Nephron progenitor cell (in vitro differentiated cells): ENCODE data around the gene HOXC9.

Experiments used
- DNase-seq: peaks from one replicate; pipeline ENCODE4 v3.0.0; 2021
- H3K27ac Mint-ChIP-seq: 2 replicates; pipeline ENCODE4 v1.8.0; 2021; ENCODE audit warnings: mild to moderate bottlenecking, moderate library complexity, mixed read lengths
- H3K27me3 Mint-ChIP-seq: 2 replicates; pipeline ENCODE4 v1.8.0; 2021; ENCODE audit warnings: mild to moderate bottlenecking, low read depth, mixed read lengths; ENCODE audit not compliant: poor library complexity
- H3K36me3 Mint-ChIP-seq: 2 replicates; pipeline ENCODE4 v1.8.0; 2021; ENCODE audit warnings: low read depth, mixed read lengths
- H3K4me1 Mint-ChIP-seq: 2 replicates; pipeline ENCODE4 v1.8.0; 2021; ENCODE audit warnings: mixed read lengths
- H3K4me3 Mint-ChIP-seq: 2 replicates; pipeline ENCODE4 v1.8.0; 2021; ENCODE audit warnings: mild to moderate bottlenecking, moderate library complexity, mixed read lengths
- H3K9me3 Mint-ChIP-seq: 2 replicates; pipeline ENCODE4 v1.8.0; 2021; ENCODE audit warnings: mild to moderate bottlenecking, moderate library complexity, mixed read lengths
- TF ChIP-seq, protein P1 (sequence below): fragments of 200-600 bp; sonication (generic); IDR thresholded peaks from 2 replicates; pipeline ENCODE4 v1.5.0; 2021; ENCODE audit warnings: antibody characterized with exemption

The HOXC9 gene

DNA sequence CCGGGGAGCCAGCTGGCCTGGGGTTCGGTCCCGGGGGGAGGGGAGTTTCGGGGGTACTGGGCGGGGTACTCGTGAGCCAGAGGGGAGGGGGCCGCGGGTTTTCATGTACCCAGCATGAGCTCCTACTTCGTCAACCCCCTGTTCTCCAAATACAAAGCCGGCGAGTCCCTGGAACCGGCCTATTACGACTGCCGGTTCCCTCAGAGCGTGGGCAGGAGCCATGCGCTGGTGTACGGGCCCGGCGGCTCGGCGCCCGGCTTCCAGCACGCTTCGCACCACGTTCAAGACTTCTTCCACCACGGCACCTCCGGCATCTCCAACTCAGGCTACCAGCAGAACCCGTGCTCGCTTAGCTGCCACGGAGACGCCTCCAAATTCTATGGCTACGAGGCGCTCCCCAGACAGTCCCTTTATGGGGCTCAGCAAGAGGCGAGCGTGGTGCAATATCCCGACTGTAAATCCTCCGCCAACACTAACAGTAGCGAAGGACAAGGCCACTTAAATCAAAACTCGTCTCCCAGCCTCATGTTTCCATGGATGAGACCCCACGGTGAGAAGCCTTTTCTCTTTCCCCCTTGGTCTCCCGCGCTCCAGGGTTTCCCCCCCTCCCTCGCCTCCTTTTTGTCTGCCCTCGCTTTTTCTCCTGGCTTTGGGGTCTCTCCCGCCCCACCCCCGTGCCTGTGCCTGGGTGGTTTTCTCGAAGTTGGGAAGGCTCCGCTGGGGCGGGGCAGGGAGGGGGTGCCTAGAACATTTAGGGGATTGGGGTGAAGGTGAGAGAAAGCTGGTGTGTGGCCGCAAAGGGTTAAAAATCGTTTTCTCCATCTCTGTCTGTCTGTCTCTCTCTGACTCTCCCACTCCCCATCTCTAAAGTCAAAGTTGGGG, 9.5 kb downstream of the HOXC9 start:
- H3K36me3 Mint-ChIP-seq, result peaks cover 28% of the 10 kb centered on the region
- H3K4me1 Mint-ChIP-seq, result peaks cover 80% of the 10 kb centered on the region
- no peaks in the 10 kb centered on the region for H3K9me3 Mint-ChIP-seq
- peaks cover 4% of the 10 kb centered on the region for H3K27me3 Mint-ChIP-seq
- H3K27ac Mint-ChIP-seq, result peak overlapping the region; percentile 98
- peak; percentile 32 for DNase-seq
- TF ChIP-seq, protein P1, sequence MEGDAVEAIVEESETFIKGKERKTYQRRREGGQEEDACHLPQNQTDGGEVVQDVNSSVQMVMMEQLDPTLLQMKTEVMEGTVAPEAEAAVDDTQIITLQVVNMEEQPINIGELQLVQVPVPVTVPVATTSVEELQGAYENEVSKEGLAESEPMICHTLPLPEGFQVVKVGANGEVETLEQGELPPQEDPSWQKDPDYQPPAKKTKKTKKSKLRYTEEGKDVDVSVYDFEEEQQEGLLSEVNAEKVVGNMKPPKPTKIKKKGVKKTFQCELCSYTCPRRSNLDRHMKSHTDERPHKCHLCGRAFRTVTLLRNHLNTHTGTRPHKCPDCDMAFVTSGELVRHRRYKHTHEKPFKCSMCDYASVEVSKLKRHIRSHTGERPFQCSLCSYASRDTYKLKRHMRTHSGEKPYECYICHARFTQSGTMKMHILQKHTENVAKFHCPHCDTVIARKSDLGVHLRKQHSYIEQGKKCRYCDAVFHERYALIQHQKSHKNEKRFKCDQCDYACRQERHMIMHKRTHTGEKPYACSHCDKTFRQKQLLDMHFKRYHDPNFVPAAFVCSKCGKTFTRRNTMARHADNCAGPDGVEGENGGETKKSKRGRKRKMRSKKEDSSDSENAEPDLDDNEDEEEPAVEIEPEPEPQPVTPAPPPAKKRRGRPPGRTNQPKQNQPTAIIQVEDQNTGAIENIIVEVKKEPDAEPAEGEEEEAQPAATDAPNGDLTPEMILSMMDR, result no peak
- peak overlapping the region; percentile 91 for H3K4me3 Mint-ChIP-seq

DNA sequence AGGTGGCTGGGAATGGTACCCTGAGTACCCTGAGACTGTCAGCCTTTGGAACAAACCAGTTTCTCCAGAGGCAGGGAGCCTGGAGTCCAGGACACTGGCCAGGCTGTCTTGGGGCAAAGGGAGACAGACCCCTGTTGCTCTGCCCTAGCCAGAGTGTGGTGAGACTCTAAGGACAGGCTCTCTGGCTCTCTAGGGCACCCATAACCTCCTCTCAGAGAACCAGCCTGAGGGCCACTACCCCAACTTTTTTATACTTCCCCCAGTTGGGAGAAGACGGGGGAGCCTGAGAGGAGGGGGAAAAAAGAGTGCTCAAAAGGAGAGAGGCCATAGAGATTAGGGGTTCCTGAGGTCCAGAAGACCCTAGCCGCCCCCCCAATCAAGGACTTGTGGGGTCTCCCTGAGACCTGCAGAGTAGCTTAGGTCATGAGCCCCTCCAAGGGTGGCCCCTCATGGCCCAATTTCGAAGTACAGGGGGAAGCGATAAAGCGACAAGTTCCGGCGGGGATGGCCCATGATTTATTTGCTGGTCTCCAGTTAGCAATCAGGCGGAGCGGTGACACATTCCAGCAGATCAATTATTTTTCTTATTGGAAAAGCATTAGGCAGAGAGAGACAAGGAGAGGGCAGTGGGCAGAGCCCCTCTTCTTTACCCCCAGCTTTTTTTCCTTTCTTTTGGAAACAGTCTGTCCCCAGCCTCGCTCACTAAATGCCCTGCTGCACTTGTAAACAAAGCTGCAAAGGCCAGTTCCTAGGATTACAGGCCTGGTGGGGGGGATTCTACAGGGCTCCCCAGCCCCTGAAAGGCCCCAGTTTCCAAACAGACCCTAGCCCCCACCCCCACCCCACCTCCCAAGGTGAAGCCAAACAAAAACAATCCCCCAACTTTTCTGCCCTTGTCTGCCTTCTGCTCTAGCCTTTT, 10.4 kb downstream of the HOXC9 start:
- Mint-ChIP-seq H3K27me3 (peaks cover 6% of the 10 kb centered on the region), H3K4me3 (peak overlapping the region; percentile 91), H3K4me1 (peaks cover 80% of the 10 kb centered on the region), H3K27ac (peak overlapping the region; percentile 98), H3K9me3 (no peaks in the 10 kb centered on the region), H3K36me3 (peaks cover 28% of the 10 kb centered on the region)
- TF ChIP-seq, protein P1, result no peak
- DNase-seq, result peak; percentile 68

DNA sequence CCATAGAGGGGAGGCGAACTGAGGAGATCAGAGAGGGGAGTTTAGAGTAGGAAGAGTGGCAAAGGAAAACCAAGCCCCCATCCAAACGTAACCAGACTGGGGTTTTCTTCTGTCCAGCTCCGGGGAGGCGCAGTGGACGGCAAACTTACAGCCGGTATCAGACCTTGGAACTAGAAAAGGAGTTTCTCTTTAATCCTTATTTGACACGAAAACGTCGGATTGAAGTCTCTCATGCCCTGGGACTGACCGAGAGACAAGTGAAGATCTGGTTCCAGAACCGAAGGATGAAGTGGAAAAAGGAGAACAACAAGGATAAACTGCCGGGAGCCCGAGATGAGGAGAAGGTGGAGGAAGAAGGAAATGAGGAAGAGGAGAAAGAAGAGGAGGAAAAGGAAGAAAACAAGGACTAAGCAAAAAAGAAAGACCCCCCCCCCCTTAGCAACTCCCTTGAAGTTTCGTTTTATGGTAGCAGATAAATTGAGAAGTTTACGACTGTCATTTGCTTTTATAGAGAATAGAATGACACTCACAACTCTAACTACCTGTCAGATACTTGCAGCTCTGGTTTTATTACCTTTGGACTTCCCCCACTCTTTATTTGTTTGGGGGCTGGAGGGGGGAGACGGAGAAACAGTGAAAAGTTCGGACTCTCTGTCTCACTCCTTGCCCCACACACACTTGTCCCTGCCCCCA, 11.2 kb downstream of the HOXC9 start:
- DNase-seq, result peak; percentile 50
- Mint-ChIP-seq H3K4me1 (peaks cover 79% of the 10 kb centered on the region), H3K27ac (peak overlapping the region; percentile 98), H3K27me3 (peaks cover 6% of the 10 kb centered on the region), H3K36me3 (peaks cover 25% of the 10 kb centered on the region), H3K4me3 (peak overlapping the region; percentile 91), H3K9me3 (no peaks in the 10 kb centered on the region)
- TF ChIP-seq, protein P1, result no peak

DNA sequence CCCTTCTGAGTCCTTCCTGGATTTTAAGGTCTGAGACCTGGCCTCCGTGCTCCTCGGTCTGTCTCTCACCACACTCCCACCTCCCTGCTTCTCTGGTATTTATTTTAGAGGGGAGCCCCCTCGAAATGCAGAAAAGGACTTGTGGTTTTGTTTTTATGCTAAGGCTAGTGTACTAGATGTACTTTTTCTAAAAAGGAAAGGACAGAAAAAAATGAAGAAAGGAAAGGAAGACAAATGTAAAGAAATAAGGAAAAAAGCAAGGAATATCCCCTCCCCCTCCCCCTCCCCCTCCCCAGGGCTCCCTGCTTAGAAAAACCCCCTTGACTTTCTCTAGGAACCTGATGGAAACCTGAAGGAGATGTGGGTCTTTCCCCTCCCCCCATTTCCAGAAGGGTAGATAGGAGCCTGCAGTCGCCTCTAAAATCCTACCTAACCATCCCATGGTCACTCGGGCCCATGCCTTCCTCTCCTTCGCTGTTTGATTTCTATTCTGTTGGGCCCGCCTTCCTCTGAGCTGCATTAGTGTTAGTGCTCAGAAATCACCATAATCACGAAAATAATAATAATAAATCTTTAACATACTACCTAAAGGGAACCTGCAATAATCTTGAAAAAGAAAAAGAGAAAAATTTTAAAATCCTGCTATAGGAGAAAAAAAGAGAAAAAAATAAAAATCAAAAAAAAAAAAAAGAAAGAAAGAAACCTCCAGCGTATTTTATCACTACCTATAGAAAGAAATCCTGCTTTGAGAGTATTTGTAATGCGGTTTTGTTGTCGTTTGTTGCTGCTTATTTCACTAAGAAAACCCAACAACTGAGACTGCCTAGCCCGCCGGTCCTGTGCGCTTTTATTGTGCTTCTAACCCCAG, 11.9 kb downstream of the HOXC9 start:
- peaks cover 72% of the 10 kb centered on the region for H3K4me1 Mint-ChIP-seq
- TF ChIP-seq, protein P1, result no peak
- H3K36me3 Mint-ChIP-seq, result peaks cover 21% of the 10 kb centered on the region
- peaks cover 6% of the 10 kb centered on the region for H3K27me3 Mint-ChIP-seq
- peak overlapping the region; percentile 98 for H3K27ac Mint-ChIP-seq
- H3K4me3 Mint-ChIP-seq, result peak overlapping the region; percentile 91
- no peaks in the 10 kb centered on the region for H3K9me3 Mint-ChIP-seq
- no peak for DNase-seq
